ENCODE results near the gene LMTK2.

The LMTK2 gene

DNA sequence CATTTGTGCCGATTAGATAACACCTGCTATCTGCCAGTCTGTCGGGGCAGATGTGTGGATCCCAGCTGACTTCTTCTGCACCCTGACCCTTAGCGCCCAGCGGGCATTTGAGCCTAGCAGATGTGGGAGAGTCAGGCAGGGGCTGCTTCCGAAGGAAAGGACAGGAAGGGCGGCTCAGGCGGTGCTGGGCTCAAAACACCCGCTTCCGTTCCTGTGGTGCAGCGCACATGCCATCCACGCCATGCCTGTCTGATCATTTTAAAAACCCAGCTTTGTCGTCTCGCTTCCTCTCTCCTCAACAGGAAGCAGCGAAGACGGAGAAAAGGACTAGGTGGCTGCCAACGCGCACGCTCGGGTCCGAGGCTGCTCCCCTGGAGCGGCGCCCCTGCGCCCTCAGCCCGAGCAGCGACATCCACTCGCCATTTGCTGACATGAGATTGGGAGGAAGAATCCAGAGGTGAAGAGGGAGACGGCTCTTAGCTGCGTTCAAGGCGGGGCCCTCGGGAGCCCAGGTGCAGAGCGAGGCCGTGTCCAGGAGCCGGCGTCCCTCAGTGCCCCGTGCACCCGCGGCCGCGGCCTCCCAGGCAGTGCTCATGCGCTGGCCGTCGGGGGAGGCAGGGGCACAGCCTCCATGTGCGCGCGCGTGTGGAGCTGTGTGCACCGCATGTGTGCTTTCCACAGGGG lies 98.6 kb downstream of the LMTK2 start:
- DNase-seq = no peak

DNA sequence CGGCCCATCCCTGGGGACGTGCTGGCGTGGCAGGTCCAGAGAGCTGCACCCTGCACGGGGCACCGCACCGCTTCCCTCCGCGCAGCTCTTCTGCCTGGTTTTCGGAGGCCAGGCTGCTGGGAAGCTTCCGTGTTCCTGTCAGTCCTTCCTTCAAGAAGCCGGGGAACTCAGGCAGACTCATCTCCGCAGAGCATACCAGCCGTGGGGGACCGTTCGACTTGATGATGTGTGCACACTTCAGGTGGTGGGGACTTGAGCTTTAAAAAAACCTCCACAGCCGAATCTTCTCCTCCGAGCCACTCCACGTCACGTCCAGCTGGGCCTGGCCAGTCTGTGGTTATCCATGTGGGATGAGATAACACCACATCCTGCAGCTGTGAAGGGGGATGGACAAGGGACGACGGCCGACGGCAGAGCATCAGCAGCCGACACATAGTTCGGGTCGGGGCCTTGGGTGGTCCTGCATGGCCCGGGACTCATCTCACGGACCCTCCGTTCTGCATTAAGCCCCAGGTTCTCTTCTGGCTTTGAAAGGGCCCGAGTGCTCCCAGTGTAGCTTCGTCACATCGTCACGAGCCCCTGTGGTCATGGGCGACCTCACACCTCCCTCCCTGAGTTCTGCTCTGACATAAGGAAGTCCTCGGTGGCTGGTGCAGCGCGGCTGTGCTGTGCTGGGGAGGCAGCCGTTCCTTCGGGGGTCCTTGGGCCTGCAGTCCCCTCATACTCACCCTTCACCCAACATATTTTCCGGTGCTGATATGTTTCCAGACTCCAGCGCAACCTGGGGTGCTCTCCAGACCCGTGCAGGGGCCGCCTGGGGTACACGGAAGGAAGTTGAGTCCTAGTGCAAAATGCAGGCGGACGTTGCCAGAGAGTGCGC lies 100.0 kb downstream of the LMTK2 start:
- no peak for DNase-seq

DNA sequence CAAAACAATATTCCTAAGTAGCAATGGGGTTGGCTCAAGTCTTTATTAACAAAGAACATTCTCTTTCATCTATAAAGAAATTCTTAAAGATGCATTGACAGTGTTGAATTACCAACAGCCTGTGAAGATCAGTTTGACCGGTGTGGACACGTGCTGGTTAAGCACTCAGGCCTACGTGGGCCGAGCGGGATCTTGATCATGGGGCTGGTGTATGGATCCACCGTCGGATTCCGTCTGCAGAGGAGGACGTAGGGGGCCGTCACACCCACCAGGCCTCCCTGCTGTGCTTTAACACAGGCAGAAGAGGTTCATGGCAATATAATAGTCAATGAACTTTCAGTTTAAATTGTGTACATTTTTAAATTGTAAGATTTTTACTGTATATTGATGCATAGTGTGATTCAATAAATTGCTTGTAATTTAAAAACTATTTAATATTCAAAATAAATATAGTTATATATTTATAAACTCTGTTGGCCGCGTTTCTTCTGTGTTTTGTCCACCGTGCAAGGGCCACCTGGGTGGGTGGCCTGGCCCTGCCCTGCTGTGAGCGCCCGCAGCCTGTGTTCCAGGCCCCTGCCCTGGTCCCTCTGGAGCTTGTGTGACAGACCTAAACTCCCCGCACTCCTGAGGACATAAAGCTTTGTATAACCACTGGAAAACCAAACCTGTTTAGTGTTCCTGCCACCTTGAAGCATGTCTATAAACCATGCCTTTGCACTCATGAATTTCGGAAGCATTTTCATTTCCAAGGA lies 102.7 kb downstream of the LMTK2 start:
- DNase-seq = no peak

DNA sequence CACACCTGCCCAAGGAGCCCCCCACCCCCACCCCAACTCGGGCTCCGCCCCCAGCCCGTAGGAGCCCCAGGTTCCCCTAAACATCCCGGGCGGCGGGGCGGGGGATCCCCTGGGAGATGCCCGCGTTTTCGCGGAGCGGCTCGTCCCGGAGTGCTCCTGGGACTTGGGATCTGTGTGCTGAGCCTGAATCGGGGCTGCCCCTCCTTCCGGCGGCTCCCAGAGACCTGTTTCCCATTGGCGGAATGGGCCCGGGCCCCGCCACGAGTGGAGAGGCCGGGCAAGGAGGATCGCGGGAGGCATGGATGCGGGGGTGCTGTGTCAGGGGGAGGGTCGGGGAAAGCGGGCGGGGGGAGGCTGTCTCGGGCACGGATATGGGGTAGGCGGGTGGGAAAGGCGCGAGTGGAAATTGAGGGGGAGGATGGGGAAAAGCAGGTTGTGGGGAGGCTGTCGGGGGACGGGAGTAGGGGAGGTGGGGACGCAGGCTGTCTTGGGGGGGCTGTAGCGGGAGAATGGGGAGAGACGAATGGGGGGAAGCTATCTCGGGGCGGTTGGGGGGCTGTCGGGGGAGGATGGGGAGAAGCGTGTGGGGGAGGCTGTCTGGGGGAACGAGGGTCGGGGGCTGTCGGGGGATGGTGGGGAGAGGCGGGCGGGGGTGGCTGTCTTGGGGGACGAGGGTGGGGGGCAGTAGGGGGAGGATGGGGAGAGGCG lies 104.0 kb downstream of the LMTK2 start:
- DNase-seq = no peak

DNA sequence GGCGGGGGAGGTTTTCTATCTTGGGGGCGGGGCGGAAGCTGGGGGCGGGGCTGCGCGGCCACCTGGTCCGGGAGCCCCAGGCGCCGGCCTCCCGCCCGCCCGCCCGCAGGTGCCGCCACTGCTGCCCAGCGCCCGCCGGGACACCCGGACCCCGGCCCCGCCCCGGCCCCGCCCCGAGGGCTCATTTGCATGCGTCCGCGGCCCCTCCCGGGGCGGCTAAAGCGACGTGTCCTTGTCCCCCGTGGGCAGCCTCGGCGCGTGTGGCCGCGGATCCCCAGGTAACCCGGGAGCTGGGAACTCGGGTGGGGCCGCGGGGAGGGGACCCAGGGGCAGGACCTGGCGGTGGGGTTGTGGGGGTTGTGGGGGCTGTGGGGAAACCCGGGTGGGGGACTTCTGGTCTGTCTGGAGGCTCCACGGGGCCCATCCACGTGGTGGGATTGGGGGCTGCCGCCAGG lies 104.6 kb downstream of the LMTK2 start, which contains the start of gene BHLHA15:
Gene BHLHA15, plus strand, starts transcription at position 219 of the 455 bp plus-strand sequence. CDS start 871 bp downstream, outside the sequence.
- DNase-seq = no peak

DNA sequence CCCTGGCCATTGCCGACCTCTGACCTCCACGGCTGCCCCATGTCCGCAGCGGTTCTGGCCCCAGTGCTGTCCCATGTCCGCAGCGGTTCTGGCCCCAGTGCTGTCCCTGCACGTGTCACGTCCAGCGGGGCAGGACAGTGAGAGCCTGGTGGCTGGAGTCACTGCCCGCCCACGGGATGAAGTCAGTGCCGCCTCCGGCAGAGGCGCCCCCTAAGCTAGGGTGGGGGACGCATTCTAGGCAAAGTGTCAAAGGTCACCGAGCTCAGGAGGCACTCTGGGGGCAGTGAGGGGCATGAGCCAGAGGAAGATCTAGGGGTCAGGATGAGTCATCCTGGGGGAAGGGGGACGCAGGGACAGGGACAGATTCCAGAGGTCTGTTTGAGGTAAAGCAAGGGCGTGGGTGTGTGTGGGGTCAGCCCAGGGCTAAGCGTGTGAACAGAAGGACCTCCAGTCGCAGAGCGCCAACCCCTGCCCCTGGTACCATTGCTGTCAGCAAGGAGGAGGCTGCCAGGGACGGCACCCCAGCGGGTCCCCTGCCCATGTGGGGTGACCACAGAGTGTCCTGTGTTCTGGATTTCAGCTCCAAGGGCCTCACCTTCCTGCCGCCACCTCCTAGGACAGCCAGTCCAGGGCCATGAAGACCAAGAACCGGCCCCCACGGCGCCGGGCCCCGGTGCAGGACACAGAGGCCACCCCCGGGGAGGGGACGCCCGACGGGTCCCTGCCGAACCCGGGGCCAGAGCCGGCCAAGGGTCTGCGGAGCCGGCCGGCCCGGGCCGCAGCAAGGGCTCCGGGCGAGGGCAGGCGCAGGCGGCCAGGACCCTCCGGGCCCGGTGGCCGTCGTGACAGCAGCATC lies 105.2 kb downstream of the LMTK2 start:
- DNase-seq = no peak

DNA sequence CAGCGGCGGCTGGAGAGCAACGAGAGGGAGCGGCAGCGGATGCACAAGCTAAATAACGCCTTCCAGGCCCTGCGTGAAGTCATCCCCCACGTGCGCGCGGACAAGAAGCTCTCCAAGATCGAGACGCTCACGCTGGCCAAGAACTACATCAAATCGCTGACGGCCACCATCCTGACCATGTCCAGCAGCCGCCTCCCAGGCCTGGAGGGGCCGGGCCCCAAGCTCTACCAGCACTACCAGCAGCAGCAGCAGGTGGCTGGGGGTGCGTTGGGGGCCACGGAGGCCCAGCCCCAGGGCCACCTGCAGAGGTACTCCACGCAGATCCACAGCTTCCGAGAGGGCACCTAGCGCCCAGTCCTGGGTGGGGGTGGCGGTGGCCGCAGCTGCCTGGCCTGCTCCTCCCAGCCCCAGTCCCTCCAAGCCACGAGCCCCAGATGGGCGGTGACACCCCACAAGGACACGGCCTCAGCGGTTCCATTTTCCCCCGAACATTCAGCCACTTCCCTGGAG lies 105.9 kb downstream of the LMTK2 start:
- DNase-seq = no peak

DNA sequence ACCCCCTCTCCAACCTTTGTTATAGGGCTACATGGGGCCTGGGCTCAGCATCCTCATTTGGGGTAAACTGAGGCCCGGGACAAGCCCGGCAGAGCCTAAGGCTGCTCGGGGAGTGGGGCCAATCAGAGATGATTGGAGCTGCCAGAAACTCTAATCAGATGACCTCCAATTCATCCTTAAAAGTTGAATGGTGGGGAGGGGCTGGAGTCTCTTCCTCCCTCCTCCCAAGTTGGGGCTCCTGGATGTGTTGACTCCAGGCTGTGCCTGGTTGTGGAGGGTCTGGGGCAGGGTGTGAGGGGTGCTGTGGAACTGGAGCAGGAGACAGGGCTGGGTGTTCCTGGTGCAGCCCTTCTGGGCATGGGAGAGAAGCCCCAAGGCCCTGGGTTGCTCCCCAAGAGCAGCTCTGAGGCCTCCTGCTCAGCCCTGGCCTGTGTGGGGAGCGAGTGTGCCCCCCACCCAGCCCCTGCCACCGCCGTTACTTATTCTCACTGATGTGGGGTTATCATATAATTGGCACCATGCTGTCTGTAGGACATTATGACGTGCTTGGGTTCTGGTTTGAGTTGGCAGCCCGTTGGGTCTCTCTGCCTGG lies 106.7 kb downstream of the LMTK2 start:
- no peak for DNase-seq

DNA sequence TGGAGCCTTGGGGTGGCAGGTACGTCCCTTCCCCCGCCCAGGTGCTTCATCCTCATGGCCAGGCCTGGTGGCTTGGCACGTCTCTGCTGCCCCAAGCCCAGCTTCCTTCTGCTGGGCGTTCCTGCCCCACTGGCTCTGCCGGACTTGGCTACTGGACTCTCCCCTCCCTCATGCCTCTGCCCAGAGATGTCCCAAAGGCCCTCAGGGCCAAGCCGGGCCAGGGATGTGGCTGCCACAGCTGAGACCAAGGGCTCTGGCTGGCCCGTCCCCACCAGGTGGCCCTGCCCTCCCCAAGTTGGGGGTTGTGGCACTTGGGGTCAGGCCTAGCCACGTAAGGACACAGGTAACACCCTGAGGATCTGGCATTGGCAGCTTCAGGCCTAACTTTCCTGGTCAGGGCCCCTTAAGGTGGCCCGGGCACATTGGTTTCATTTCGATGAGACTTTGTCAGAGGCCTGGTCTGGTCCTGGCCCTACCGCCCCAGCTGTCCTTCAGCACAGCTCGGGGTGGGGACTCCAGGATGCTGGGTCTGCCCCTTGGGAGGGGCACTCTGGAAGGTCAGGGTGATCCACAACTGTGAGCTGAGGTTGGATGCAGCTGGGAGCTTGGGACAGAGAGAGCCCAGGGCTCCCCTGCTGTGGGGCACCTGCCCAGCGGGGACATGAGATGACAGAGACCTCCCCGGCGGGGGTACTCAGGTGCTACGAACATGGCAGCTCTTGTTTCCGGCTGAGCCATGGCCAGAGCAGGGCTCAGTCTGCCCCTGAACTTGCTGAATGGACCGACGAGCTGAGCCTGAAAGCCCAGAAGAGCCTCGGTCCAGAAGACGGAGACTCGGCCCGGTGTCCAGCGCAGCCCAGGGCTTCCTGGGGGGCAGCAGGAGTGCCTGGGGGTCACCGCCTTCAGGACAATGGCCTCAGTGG lies 107.5 kb downstream of the LMTK2 start:
- no peak for DNase-seq

DNA sequence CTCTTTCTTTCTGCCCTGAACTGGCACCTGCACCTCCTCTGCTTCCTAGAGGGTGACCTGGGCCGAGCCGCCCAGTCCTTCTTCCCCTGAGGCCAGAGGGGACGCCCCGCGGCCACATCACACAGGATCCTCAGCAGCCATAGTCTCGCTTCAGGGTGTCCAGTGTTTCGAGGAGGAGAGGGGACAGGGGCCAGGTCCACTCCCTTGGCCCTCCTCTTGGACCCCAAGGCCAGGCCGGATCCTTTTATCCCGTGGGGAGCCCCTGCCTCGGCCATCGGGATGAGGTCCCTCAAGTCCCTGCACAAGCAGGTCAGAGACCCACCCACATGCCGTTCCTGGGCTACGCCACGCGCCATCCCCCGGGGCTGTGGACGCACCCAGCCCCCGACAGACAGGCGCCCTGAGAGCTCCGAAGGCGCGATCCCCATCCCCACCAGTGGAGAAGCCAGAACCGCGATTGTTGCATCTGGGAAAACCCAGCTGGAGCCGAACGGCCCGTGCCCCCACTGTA lies 108.2 kb downstream of the LMTK2 start:
- no peak for DNase-seq

DNA sequence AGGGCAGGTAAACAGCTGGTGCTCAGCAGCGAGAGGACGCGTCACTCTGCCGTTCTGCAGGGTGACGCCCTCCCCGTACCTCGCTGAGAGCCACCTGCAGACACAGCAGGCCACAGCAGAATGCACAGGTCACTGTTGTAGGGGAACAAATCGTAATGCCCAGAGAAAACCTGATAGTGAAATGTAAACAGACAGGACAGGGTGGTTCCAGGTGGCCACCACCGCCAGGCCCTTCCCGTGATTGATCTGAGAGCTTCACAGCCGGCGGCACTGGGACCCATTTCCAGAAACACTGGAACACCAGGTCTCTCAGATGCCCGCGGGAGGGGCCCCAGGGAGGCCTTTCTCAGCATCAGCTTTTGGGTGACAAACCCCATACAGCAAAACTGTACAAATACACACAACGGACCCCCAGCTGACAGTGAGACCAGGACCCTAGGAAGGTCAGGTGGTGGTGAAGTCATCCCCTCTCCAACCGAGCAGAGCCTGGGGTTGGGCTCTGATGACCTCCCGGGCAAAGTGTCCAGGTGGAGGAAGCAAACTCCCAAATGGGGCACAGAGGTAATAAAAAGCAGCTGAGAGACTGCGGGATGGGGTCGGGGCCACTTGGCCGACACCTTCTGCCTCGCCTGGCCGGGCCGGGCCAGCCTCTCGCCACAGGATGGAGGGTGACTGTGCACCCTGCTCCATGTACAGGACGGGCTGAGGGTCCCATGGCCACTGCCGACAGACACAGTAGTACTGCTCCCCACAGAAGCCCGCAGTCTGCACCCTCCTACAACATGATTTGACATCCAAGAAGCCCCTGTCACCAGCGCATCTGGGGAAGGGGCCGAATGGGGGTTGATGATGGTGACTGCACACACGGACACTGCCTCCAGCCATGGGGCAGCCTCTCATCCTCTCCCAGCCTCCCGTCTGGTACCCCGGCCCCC lies 109.2 kb downstream of the LMTK2 start:
- no peak for DNase-seq

DNA sequence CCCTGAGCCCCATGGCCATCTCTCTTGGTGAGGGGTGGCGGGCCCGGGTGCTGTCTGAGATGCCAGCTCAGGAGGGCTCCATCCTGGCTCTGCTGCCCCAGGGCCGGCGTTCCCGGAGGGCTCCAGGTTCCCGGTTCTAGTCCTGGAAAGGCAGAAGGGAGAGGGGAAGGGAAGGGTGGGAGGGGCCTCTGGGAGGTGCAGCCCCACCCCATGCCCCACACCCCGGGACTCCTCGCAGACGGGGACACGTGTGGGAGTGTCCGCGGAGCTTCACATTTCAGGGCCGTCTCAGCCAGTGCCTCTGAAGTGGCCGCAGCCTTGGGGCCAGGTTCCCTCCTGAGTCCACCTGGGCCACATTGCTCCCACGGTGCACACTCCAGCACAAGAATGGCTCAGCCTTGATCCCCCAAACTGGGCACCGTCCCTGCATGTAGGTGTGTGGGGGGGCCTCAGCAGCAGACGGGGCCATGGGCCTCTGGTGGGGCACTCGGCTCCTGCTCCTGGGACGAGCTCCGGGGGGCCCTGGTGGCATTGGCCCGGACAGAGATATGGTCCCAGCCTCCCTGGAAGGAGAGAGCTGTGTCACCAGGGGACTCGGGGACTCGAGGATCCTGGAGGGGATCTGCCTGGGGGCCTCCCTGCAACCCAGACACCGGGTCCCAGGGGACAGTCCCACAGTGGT lies 110.4 kb downstream of the LMTK2 start:
- DNase-seq = no peak

DNA sequence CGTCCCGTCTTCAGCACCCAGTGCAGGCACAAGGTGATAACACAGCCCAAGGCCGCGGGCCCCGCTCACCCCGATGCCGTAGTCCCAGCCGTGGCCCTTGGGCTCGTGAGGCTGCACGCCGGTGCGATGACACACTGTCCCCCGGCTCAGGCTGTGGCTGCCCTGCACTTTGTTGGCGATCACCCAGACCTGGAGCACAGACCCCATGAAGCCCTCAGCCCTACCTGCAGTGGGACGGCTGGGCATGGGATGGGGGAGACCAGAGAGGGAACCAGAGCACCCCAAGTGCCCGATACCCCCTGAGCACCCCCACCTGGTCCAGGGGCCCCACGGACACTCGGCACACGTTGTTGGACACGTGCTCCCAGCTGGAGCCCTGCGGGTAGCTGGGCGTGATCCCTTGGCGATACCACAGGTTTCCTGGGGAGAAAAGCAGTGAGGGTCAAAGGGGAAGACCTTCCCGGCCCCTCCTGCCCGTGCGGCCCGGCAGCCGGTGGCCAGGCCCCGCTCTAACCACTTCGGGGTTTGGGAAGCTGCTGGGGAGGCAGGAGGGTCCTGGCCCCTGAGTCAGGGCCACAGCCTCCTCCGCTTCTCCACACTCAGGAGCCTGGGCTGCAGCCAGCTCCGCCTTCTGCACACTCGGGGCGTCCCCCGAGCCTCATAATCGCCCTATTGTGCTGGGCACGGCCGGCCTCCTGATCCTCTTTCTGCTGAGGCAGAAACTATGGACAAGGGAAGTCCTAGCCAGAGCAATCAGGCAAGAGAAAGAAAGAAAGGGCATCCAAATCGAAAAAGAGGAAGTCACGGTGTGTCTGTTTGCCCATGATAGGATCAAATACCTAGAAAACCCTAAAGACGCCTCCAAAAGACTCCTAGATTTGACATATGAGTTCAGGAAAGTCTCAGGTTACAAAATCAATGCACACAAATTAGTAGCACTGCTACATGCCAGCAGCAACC lies 111.2 kb downstream of the LMTK2 start:
- no peak for DNase-seq

DNA sequence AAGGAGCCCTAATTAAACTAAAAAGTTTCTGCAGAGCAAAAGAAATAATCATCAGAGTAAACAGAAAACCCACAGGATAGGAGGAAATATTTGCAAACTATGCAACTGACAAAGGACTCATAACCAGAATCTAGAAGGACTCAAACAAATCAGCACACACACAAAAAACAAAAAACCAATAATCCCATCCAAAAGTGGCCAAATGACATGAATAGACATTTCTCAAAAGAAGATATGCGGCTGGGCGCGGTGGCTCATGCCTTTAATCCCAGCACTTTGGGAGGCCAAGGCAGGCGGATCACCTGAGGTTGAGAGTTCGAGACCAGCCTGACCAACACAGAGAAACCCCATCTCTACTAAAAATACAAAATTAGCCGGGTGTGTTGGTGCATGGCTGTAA lies 112.7 kb downstream of the LMTK2 start:
- DNase-seq = peak; percentile 12

DNA sequence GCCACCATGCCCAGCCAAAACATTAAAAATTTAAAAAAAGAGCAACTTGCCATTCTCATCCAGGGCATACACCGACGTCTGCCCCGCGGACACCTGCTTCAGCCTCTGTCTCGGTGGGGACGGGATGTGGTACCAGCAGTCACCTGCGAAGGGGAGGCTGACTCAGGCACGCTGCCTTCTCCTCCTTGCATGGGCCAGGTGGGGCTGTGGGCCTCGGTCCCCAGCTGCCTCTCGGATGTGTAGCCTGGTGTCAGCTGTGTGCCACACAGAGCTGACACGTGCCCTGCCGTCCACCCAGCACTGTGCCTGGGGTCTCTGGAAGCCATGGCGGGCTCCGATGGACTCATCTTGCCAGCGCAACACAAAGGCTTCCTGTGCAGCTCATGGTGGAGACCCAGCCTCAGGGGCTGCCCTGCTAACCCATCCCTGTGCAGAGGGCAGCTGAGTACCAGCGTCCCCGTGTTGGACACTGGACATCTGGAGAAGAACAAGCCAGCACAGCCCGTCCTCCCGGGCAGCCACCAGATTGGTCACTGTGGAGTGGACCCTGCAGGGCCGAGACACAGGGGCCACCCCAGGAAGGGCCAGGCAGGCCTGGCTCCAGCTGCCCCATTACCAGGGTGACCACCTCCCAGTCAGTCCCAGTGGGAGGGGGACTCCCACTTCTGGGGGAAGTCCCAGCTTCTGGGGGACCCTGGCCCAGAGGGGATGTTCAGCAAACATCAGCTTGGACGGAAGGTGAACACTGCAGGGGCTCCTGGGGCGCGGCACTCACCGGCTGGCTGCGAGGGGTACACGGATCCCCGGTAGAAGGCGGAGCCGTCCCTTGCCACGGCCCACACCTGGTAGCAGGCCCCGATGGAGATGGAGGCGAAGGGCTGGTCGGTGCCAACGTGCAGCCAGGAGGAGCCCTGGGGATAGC lies 115.2 kb downstream of the LMTK2 start:
- no peak for DNase-seq
